Thymus (tissue), 11 donors: ENCODE data around the gene HIPK2. TPM values are rescaled to one million over a fixed set of nuclear protein-coding genes. Genes with fewer than 3 reads are reported as not detected.

ENCODE experiments used
- DNase-seq, 9 donors: peaks; one replicate each; pipeline ENCODE4 v3.0.0-alpha.2; 2013; ENCODE audit warnings: low spot score in 9 of 9, low read depth in 6 of 9, missing footprints in 1 of 9
- H3K27ac ChIP-seq, 2 donors: one replicate each; pipeline ENCODE4 v1.5.1; 2013; ENCODE audit warnings: control low read depth in 1 of 2, low read depth in 1 of 2, low read length in 1 of 2, mild to moderate bottlenecking in 1 of 2, moderate library complexity in 1 of 2
- H3K27me3 ChIP-seq, 2 donors: one replicate each; pipeline ENCODE4 v1.5.1; 2013; ENCODE audit warnings: low read length in 1 of 2; ENCODE audit not compliant: control insufficient read depth in 2 of 2, insufficient read depth in 1 of 2
- H3K36me3 ChIP-seq, 2 donors: one replicate each; pipeline ENCODE4 v1.5.1; 2013; ENCODE audit warnings: low read length in 1 of 2, mild to moderate bottlenecking in 1 of 2, moderate library complexity in 1 of 2; ENCODE audit not compliant: control insufficient read depth in 2 of 2, insufficient read depth in 2 of 2
- H3K4me1 ChIP-seq, 2 donors: one replicate each; pipeline ENCODE4 v1.5.1; 2013; ENCODE audit warnings: low read length in 2 of 2; ENCODE audit not compliant: control insufficient read depth in 2 of 2, insufficient read depth in 2 of 2
- H3K4me3 ChIP-seq, 2 donors: one replicate each; pipeline ENCODE4 v1.5.1; 2013; ENCODE audit warnings: low read length in 2 of 2, control low read depth in 1 of 2, mild to moderate bottlenecking in 1 of 2
- H3K9me3 ChIP-seq, 2 donors: one replicate each; pipeline ENCODE4 v1.5.1; 2013; ENCODE audit warnings: low read length in 1 of 2, mild to moderate bottlenecking in 1 of 2; ENCODE audit not compliant: control insufficient read depth in 2 of 2, insufficient read depth in 1 of 2
- WGBS: extraction: QIAGEN DNeasy Blood & Tissue Kit; methylation state at CpG from one replicate; pipeline ENCODE4 v1.1.7; 2013; 5-methylcytosine and 5-hydroxymethylcytosine counted together
- polyA plus RNA-seq: library from polyadenylated mRNA; stranded (reverse); fragments of 200-250 nt; gene quantifications from one replicate; pipeline ENCODE4 v1.2.3, GENCODE V29; 2013
- total RNA-seq: library from RNA; stranded (reverse); fragments of 120-200 nt; gene quantifications from one replicate; pipeline ENCODE4 v1.2.4, GENCODE V29; 2013
- donor health status: healthy.

The HIPK2 gene
- total and polyA plus RNA-seq, 2 donors: 3.4 to 5.8 TPM

GRCh38 chr7:139737221-139738100 is 40.3 kb downstream of the HIPK2 start:
- peaks cover 0 to 5% of the 10 kb centered on the region in 2 donors for H3K9me3 ChIP-seq
- peak in 7 of 9 donors; percentile 24 to 79 (median 51) for DNase-seq
- 36% methylated on average over 10 of the region's 10 CpGs for WGBS
- H3K27ac ChIP-seq: peak overlapping the region; percentile 86 to 87
- H3K4me3 ChIP-seq: no peak overlapping the region
- peaks cover 52 to 75% of the 10 kb centered on the region in 2 donors for H3K4me1 ChIP-seq
- peaks cover 0 to 3% of the 10 kb centered on the region in 2 donors for H3K36me3 ChIP-seq
- no peaks in the 10 kb centered on the region for H3K27me3 ChIP-seq

GRCh38 chr7:139735912-139736595 is 41.7 kb downstream of the HIPK2 start:
- Histone ChIP-seq H3K9me3 (peaks cover 0 to 5% of the 10 kb centered on the region in 2 donors), H3K4me1 (peaks cover 63 to 83% of the 10 kb centered on the region in 2 donors), H3K4me3 (no peak overlapping the region), H3K36me3 (peaks cover 0 to 3% of the 10 kb centered on the region in 2 donors), H3K27me3 (no peaks in the 10 kb centered on the region), H3K27ac (peak overlapping the region in 1 of 2 donors; percentile 23)
- WGBS: 75% methylated on average over 9 of the region's 9 CpGs
- DNase-seq: no peak

- Histone ChIP-seq H3K4me3 (no peak overlapping the region), H3K9me3 (peaks cover 0 to 5% of the 10 kb centered on the region in 2 donors), H3K27me3 (no peaks in the 10 kb centered on the region), H3K36me3 (peaks cover 0 to 3% of the 10 kb centered on the region in 2 donors), H3K27ac (no peak overlapping the region), H3K4me1 (peaks cover 67 to 83% of the 10 kb centered on the region in 2 donors)
- no peak for DNase-seq
- 93% methylated on average over 7 of the region's 7 CpGs for WGBS
Measured at GRCh38 chr7:139735466-139735865, 42.3 kb downstream of the HIPK2 start.

GRCh38 chr7:139734395-139734794 is 43.4 kb downstream of the HIPK2 start:
- Histone ChIP-seq H3K9me3 (peaks cover 0 to 5% of the 10 kb centered on the region in 2 donors), H3K4me3 (no peak overlapping the region), H3K4me1 (peaks cover 63 to 82% of the 10 kb centered on the region in 2 donors), H3K36me3 (peaks cover 0 to 3% of the 10 kb centered on the region in 2 donors), H3K27me3 (no peaks in the 10 kb centered on the region), H3K27ac (peak overlapping the region in 1 of 2 donors; percentile 31)
- DNase-seq: no peak
- WGBS: 98% methylated on average over 2 of the region's 2 CpGs

GRCh38 chr7:139733751-139734150 is 44.0 kb downstream of the HIPK2 start:
- Histone ChIP-seq H3K27ac (no peak overlapping the region), H3K9me3 (peaks cover 0 to 12% of the 10 kb centered on the region in 2 donors), H3K36me3 (peaks cover 0 to 3% of the 10 kb centered on the region in 2 donors), H3K4me3 (no peak overlapping the region), H3K27me3 (no peaks in the 10 kb centered on the region), H3K4me1 (peaks cover 56 to 82% of the 10 kb centered on the region in 2 donors)
- WGBS: 98% methylated on average over 7 of the region's 7 CpGs
- no peak for DNase-seq

GRCh38 chr7:139732471-139733167 is 45.2 kb downstream of the HIPK2 start:
- H3K27ac ChIP-seq: peak overlapping the region; percentile 89 to 99
- DNase-seq: no peak
- H3K27me3 ChIP-seq: no peaks in the 10 kb centered on the region
- peaks cover 45 to 75% of the 10 kb centered on the region in 2 donors for H3K4me1 ChIP-seq
- H3K9me3 ChIP-seq: peaks cover 0 to 17% of the 10 kb centered on the region in 2 donors
- WGBS: 96% methylated on average over 2 of the region's 2 CpGs
- H3K4me3 ChIP-seq: peak overlapping the region; percentile 29 to 43
- H3K36me3 ChIP-seq: peaks cover 0 to 3% of the 10 kb centered on the region in 2 donors

GRCh38 chr7:139731802-139732470 is 45.9 kb downstream of the HIPK2 start:
- peak overlapping the region; percentile 29 to 43 for H3K4me3 ChIP-seq
- 89% methylated on average over 9 of the region's 9 CpGs for WGBS
- peaks cover 39 to 75% of the 10 kb centered on the region in 2 donors for H3K4me1 ChIP-seq
- peaks cover 3% of the 10 kb centered on the region in 2 donors for H3K36me3 ChIP-seq
- peak overlapping the region; percentile 96 to 99 for H3K27ac ChIP-seq
- H3K27me3 ChIP-seq: no peaks in the 10 kb centered on the region
- no peak for DNase-seq
- peaks cover 0 to 17% of the 10 kb centered on the region in 2 donors for H3K9me3 ChIP-seq

- DNase-seq: peak; percentile 27 to 89 (median 70)
- Histone ChIP-seq H3K9me3 (peaks cover 0 to 17% of the 10 kb centered on the region in 2 donors), H3K27me3 (no peaks in the 10 kb centered on the region), H3K36me3 (peaks cover 3% of the 10 kb centered on the region in 2 donors), H3K4me1 (peaks cover 39 to 75% of the 10 kb centered on the region in 2 donors), H3K4me3 (peak overlapping the region in 1 of 2 donors; percentile 43), H3K27ac (peak overlapping the region; percentile 96 to 99)
- 59% methylated on average over 15 of the region's 15 CpGs for WGBS
Measured at GRCh38 chr7:139730746-139731612, 46.8 kb downstream of the HIPK2 start.
